Measurements from ENCODE around the gene ZNF682.
"Not testable (repeated sequence)": the region's sequence is repeated elsewhere in the genome, so short reads cannot be mapped to it uniquely, and the experiment has no call there.

ZNF682 gene

GRCh38 chr19:20072936-20073335 is 33.6 kb upstream of the ZNF682 start:
- ChIA-PET POLR2A (no interaction called here), CTCF (interaction anchor here (1.2 kb wide), 1 partner anchor 10 kb away, joined by 3 read pairs; no protein-coding TSS in a partner anchor)
- no peak for DNase-seq (ENCODE audit: extremely low spot score)
- TF ChIP-seq CTCF (IDR thresholded peaks at IDR 0.05; ENCODE audit: control extremely low read depth, extremely low read depth, low read depth, missing control alignments) = no peak

GRCh38 chr19:20070691-20071090 is 31.4 kb upstream of the ZNF682 start:
- CTCF ChIA-PET = no interaction called here
- DNase-seq (ENCODE audit: extremely low spot score) = no peak
- POLR2A ChIA-PET = no interaction called here

GRCh38 chr19:20068559-20068958 is 29.3 kb upstream of the ZNF682 start:
- DNase-seq (ENCODE audit: extremely low spot score); POLR2A ChIA-PET; CTCF ChIA-PET: not testable (repeated sequence)

More at GRCh38 chr19:20070691-20071090, 31.4 kb upstream of the ZNF682 start:
- no peak for TF ChIP-seq CTCF (IDR thresholded peaks at IDR 0.05; ENCODE audit: control extremely low read depth, extremely low read depth, low read depth, missing control alignments)

- CTCF ChIA-PET = no interaction called here
- POLR2A ChIA-PET = no interaction called here
- DNase-seq (ENCODE audit: extremely low spot score) = no peak
- TF ChIP-seq CTCF (IDR thresholded peaks at IDR 0.05; ENCODE audit: control extremely low read depth, extremely low read depth, low read depth, missing control alignments) = no peak
These were observed 28.6 kb upstream of the ZNF682 start for GRCh38 chr19:20067943-20068342.

- POLR2A ChIA-PET = no interaction called here
- CTCF ChIA-PET = interaction anchor here (1.5 kb wide), 1 partner anchor 11 kb away, joined by 4 read pairs; the partner anchor contains the start of gene ZNF90
- DNase-seq (ENCODE audit: extremely low spot score) = no peak
These were observed 27.6 kb upstream of the ZNF682 start for GRCh38 chr19:20066861-20067260.

GRCh38 chr19:20060282-20060681 is 21.0 kb upstream of the ZNF682 start:
- POLR2A ChIA-PET = no interaction called here
- TF ChIP-seq CTCF (IDR thresholded peaks at IDR 0.05; ENCODE audit: control extremely low read depth, extremely low read depth, low read depth, missing control alignments) = no peak
- CTCF ChIA-PET = no interaction called here
- no peak for DNase-seq (ENCODE audit: extremely low spot score)

More at GRCh38 chr19:20066861-20067260, 27.6 kb upstream of the ZNF682 start:
- TF ChIP-seq CTCF (IDR thresholded peaks at IDR 0.05; ENCODE audit: control extremely low read depth, extremely low read depth, low read depth, missing control alignments) = no peak

GRCh38 chr19:20058738-20059137 is 19.4 kb upstream of the ZNF682 start:
- POLR2A ChIA-PET; DNase-seq (ENCODE audit: extremely low spot score); CTCF ChIA-PET: not testable (repeated sequence)

Data from GM10248 (cell line).